Measurements from ENCODE around the gene UNK.
"Not testable (repeated sequence)": the region's sequence is repeated elsewhere in the genome, so short reads cannot be mapped to it uniquely, and the experiment has no call there.

UNK gene

GRCh38 chr17:75847614-75848522 lies 63.3 kb downstream of the UNK start:
- DNase-seq (ENCODE audit: low read depth in 2 of 2) = no peak

GRCh38 chr17:75848523-75849278 lies 64.1 kb downstream of the UNK start:
- peak; percentile 61 to 88 for DNase-seq (ENCODE audit: low read depth in 2 of 2)

- no peak for DNase-seq (ENCODE audit: low read depth in 2 of 2)
Observed at GRCh38 chr17:75849279-75849646, 64.7 kb downstream of the UNK start.

- DNase-seq (ENCODE audit: low read depth in 2 of 2) = no peak
Observed at GRCh38 chr17:75849724-75850123, 65.1 kb downstream of the UNK start.

GRCh38 chr17:75850928-75851692 lies 66.5 kb downstream of the UNK start:
- no peak for DNase-seq (ENCODE audit: low read depth in 2 of 2)

- not testable (repeated sequence) for DNase-seq (ENCODE audit: low read depth in 2 of 2)
Observed at GRCh38 chr17:75851693-75851991, 67.0 kb downstream of the UNK start.

- no peak for DNase-seq (ENCODE audit: low read depth in 2 of 2)
Observed at GRCh38 chr17:75853433-75853832, 68.8 kb downstream of the UNK start.

GRCh38 chr17:75854101-75854748 lies 69.6 kb downstream of the UNK start:
- DNase-seq (ENCODE audit: low read depth in 2 of 2) = no peak

- no peak for DNase-seq (ENCODE audit: low read depth in 2 of 2)
Observed at GRCh38 chr17:75854881-75855309, 70.3 kb downstream of the UNK start.

- peak; percentile 92 to 95 for DNase-seq (ENCODE audit: low read depth in 2 of 2)
Observed at GRCh38 chr17:75855310-75856061, 70.9 kb downstream of the UNK start, which contains the start of gene WBP2. WBP2 (minus strand) TSS chr17:75855335; CDS start chr17:75855297, 38 bp downstream.

GRCh38 chr17:75856062-75856756 lies 71.6 kb downstream of the UNK start:
- no peak for DNase-seq (ENCODE audit: low read depth in 2 of 2)

GRCh38 chr17:75859358-75859757 lies 74.8 kb downstream of the UNK start:
- not testable (repeated sequence) for DNase-seq (ENCODE audit: low read depth in 2 of 2)

GRCh38 chr17:75861927-75862317 lies 77.3 kb downstream of the UNK start:
- no peak for DNase-seq (ENCODE audit: low read depth in 2 of 2)

GRCh38 chr17:75864448-75864871 lies 79.9 kb downstream of the UNK start:
- DNase-seq (ENCODE audit: low read depth in 2 of 2) = no peak

GRCh38 chr17:75864887-75865286 lies 80.3 kb downstream of the UNK start:
- not testable (repeated sequence) for DNase-seq (ENCODE audit: low read depth in 2 of 2)

- DNase-seq (ENCODE audit: low read depth in 2 of 2) = not testable (repeated sequence)
Observed at GRCh38 chr17:75865404-75866188, 81.0 kb downstream of the UNK start.

- not testable (repeated sequence) for DNase-seq (ENCODE audit: low read depth in 2 of 2)
Observed at GRCh38 chr17:75868730-75869281, 84.2 kb downstream of the UNK start.

GRCh38 chr17:75869282-75870141 lies 84.9 kb downstream of the UNK start:
- DNase-seq (ENCODE audit: low read depth in 2 of 2) = no peak

Measured in stimulated activated CD4-positive, alpha-beta T cell treated with anti-CD3 and anti-CD28 coated beads, Interleukin-12 subunit alpha, Interleukin-12 subunit beta, amount 100 ng/mL, for 24 hours (primary cell).